IPS-18c (cell line): ENCODE data around the gene AFF1.
"Not testable (repeated sequence)": the region's sequence is repeated elsewhere in the genome, so short reads cannot be mapped to it uniquely, and the experiment has no call there.

Experiments
- H3K4me3 ChIP-seq: 2 replicates; pipeline ENCODE4 v1.7.0; 2013; ENCODE audit warnings: low read depth, mild to moderate bottlenecking, low read length, moderate library complexity; ENCODE audit not compliant: insufficient read depth
- H3K9me3 ChIP-seq: one replicate; pipeline ENCODE4 v1.6.1; 2013; ENCODE audit warnings: mild to moderate bottlenecking, low read length, moderate library complexity; ENCODE audit not compliant: control insufficient read depth, insufficient read depth

Gene AFF1

DNA sequence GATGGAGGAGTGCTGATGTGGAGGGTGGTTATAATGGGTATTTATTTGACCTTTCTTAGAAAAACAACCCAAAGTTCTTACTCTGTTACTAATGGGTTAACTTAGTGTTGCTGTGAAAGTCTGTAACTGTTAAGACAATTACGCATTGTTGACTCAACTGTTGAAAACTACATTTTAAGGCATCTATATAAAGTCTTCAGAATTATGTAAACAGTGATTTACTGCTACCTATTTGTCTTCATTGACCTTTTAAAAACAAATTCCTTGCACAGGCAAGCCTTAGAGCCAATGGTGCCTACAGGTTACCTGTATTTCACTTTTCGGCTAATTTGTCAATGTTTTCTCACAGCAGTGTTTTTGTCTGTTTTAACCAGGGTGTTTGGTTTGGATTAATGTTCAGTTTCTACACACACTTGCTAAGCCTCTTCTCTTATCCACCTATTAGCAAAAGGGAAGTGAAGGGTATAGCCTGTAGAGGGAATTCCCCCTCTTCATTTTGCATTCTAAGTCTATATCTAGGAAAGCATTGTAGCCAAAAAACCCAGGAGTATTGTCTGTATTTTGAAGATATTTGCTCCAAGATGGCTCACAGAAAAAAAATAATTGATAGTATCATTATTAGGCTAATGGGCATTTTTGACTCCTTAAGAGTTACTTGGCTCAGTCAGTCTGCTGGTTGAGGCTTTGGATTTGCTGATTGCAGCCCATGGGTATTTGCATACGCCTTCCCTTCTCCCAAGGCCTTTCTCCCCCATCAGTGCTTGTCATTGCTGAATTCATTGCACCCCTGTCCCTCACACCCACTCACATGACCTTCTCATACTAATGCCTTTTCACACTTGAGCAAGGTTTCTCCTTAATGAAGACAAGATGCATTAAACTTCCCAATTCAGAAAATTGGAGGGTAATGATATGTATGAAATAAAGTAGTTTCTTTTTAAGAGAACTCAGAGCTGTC lies 30.5 kb downstream of the AFF1 start:
- H3K9me3 ChIP-seq = no peaks in the 10 kb centered on the region
- H3K4me3 ChIP-seq = no peak overlapping the region

DNA sequence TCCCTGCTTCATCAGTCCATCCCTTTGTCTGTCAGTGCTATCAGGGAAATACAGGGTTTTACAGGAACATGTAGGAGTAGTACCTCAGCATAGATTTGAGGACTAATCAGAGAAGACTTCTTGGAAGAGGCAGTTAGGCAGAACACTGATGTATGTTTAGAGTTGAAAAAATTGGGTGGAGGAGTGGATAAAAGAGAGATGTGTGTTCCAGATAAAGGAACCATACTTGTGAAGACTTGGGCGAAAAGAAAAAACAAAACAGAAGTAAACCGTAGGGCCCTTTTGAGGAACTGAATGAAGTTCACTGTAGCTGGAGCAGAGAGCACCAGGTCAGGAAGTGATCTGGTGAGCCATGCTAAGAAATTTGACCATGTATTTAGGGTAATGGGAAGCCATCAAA lies 32.3 kb downstream of the AFF1 start:
- H3K4me3 ChIP-seq = no peak overlapping the region
- no peaks in the 10 kb centered on the region for H3K9me3 ChIP-seq

DNA sequence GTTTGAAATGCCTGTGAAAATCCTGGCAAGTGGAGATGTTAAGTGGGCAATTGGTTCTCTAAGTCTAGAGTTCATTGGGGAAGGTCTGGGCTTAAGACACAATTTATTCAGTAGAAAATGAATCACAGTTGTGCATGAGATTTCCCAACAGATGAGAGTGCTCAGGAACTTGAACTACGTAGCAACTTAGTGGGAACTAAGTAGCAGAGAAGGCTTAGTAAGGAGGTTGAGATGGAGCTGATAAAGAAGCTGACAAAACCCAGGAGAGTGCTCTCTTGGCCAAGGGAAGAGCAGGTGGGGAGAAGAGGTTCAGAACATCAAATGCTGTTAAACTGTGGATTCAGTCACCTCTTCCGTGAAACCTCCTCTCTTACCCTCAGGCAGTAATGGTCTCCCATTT lies 33.0 kb downstream of the AFF1 start:
- Histone ChIP-seq H3K4me3 (no peak overlapping the region), H3K9me3 (no peaks in the 10 kb centered on the region)

DNA sequence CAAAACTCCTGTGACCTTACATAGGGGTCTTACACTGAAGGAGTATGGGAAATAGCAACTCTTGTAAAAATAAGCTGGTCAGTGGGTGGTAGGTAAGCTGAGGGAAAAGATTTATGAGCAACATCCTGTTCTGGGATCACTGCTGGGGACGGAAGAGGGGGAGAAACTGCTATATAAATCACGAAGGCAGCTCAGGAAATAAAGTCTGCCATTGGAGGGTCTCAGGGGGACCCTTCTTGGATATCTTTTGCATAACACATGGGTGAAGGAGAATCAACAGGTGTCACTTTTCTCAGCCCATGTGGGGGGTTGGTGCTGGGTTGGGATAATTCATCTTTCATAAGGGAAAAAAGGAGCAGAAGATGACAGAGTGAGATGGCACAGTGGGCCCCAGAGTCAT lies 33.7 kb downstream of the AFF1 start:
- no peaks in the 10 kb centered on the region for H3K9me3 ChIP-seq
- H3K4me3 ChIP-seq = no peak overlapping the region

DNA sequence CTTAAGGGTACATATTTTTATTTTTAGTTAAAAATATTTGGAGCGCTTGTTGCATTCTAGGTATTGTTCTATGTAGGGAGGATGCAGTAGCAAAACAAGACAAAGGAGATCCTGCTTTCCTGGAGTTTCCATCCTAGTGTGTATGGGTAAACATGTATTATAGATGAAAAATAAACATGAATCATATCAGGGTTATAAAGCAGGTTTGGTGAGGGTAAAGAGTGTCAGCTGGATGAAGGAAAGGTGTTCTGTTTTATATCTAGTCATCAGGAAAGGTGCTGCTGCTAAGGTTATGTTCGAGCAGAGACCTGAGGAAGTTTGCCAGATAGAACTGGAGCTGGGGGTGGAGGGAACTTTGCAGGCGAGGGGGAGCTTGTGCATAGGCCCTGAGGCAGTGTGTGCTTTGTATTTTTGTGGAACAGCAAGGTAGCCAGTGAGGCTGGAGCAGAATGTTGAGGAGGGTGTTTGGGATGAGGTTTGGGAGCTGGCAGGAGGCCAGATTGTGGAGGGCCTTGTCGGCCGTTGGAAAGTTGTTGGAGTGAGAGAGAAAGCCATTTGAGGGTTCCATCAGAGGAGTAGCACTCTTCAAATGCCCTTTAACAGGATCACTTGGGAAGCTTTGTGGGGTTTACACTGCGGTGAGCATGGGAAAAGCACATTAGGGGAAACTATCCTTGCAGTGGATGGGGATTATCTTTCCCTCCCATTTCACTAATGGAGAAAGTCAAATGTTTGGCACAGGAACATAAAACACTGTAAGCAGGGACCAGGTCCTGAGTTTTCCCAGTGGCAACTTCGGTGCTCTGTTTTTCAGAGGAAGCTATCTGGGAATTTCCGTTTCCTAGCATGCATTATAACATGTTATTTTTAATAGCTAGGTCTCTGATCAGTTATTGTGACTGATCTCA lies 35.9 kb downstream of the AFF1 start:
- H3K9me3 ChIP-seq = no peaks in the 10 kb centered on the region

DNA sequence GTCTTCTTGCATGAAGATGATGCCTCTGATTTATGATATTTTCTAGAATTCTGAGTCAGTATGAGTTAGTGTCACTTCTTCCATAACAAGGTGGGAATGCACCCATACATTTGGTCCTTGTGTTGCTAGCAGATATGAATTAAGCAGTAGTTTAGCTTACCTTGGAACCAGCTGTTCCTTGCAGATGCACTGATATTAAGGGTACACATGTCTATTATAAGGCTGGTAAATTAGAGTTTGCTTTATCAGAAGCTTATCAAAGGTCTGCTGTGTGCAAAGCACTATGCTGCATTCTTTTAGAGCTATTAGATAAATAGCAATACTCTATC lies 36.5 kb downstream of the AFF1 start:
- Histone ChIP-seq H3K9me3 (no peaks in the 10 kb centered on the region), H3K4me3 (no peak overlapping the region)

More for the DNA sequence above, 35.9 kb downstream of the AFF1 start:
- no peak overlapping the region for H3K4me3 ChIP-seq

DNA sequence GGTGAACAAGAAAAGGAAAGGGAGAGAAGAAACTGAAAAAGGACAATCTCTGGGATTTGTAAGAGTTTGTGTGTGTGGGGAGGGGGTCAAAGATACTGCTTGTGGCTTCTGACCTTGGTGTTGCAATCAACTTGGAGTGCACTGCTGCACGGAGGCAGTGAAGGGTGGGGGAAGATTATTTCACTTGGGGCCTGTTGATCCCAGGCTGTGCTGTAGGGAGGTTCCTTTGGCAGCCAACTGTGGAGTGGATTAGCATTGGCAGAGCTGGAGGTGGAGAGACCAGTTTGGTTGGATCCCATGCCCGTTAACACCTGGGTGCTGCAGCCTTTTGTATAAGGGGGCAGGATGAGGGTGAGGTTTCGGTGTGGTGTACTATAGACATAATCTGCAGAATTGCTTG lies 38.2 kb downstream of the AFF1 start:
- no peaks in the 10 kb centered on the region for H3K9me3 ChIP-seq
- no peak overlapping the region for H3K4me3 ChIP-seq

DNA sequence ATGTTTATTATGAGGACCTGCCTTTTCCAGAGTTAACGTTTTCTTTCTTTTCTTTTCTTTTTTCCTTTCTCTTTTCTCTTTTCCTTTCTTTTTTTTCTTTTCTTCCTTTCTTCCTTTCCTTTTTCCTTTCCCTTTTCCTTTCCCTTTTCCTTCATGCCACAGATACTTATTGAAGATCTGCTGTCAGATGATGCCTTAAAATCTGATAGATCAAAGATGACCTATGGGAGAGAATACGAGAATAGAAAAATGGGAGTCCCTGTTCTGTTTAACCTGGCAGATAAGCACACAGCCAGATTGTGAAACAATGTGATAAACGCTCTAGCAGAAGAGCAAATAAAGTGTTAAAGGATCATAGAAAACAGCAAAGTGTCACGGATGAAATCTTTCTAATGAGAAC lies 38.9 kb downstream of the AFF1 start:
- H3K9me3 ChIP-seq = no peaks in the 10 kb centered on the region
- H3K4me3 ChIP-seq = no peak overlapping the region

DNA sequence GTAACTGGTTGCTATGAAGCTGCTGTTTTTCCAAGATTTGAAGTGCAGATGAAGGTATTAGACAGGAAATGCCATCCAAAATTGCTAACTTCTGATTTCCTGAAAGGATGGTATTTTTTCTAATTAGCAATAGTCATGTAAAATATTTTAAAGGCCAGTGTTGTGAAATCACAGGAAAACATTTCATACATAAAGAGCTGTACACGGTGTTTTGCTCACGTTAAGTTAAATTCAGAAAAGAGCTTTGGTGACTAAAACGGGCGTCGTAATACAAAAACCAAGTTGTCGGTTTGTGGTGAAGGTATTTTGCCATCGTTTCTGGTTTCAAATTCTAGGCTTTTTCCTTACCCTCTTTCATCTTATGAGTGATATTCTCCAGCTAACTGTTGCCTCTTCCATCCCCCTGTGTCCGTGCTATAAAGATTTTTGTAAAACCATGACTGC lies 39.8 kb downstream of the AFF1 start:
- Histone ChIP-seq H3K9me3 (no peaks in the 10 kb centered on the region), H3K4me3 (no peak overlapping the region)

DNA sequence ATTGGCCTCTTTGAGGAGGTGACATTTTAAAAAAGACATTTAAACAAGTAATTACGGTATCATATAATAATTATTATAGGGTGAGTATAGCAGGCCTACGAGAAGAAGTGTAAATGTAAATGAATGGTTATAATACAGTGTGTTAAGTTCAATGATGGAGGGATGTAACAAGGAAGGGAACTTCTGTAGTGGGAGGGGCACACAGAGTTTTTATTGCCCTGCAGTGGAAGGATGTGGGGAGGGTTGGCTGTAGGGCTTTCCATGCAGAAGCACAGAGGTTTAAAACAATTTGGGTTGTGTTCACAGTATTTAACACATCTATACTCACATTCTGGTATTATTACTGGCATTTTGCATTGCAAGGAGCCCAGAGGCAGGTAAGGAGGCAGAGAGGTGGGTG lies 41.1 kb downstream of the AFF1 start:
- Histone ChIP-seq H3K9me3 (no peaks in the 10 kb centered on the region), H3K4me3 (no peak overlapping the region)

DNA sequence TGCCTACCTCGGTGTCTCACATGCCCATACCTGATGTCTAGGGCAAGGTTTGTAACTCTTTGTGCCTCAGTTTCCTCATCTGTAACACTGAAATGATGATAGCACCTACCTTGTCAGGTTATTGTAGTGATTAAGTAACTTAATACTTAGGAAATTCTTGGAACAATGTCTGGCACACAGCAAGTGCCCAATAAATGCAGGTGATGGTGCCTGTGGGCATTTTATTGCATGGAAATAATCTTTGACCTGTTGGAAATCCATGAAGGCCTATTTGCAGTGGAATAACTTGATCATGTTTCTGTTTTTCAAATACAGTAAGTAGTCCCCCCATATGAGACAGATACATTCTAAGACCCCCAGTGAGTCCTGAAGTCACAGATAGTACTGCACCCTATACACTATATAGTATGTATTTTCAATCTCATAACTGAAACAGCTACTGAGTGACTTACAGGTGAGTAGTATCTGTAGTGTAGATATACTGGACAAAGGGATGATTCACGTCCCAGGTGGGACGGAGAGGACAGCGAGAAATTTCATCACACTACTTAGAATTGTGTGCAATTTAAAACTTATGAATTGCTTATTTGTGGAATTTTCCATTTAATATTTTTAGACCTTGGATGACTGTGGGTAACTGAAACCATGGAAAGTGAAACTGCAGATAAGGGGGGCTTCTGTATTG lies 42.1 kb downstream of the AFF1 start:
- Histone ChIP-seq H3K9me3 (no peaks in the 10 kb centered on the region), H3K4me3 (no peak overlapping the region)

DNA sequence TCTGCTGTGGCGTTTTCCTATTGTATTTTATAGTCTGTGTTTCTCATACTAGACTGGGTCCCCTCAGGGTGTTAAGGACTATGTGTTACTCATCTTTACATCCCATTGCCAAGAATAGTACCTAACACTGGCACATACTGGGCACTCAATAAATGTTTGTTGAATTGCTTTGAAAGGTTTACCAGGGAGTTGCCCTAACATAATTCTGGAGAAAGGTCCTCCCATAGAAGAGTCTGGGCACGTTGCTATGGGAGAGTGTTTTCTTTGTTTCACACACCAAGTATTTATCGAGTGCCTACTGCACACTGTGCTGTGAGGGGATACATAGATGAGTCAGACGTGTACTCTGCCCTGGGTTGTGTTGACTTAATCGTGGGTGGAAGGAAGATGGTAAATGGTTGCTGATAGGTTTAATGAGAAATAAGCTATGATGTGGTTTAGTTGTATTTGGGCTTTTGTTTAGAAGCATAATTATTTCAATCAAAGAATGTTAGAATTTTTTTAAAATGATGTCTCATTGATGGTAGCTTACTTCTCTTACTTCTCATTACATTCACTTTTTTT lies 42.9 kb downstream of the AFF1 start:
- H3K4me3 ChIP-seq = no peak overlapping the region
- peaks cover 2% of the 10 kb centered on the region for H3K9me3 ChIP-seq

DNA sequence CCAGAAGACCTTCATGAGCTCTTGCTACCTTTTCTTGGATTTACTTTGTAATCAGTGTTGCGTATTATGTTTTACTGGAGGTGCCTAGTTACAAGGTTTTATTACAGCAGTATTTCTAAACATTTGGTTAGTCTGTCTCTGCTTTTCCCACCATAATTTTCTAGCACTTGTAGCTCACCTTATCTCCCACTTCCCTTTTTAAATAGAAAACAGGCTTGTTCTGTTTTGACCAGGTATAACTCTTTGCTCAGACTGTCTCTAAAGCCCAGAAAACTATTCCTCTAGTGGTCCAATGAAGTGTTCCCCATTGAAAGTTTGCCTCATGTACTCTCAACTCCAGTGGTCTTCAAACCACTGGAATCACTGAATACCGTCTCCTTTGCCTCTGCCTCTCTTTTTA lies 43.9 kb downstream of the AFF1 start:
- H3K9me3 ChIP-seq = peaks cover 2% of the 10 kb centered on the region
- no peak overlapping the region for H3K4me3 ChIP-seq

DNA sequence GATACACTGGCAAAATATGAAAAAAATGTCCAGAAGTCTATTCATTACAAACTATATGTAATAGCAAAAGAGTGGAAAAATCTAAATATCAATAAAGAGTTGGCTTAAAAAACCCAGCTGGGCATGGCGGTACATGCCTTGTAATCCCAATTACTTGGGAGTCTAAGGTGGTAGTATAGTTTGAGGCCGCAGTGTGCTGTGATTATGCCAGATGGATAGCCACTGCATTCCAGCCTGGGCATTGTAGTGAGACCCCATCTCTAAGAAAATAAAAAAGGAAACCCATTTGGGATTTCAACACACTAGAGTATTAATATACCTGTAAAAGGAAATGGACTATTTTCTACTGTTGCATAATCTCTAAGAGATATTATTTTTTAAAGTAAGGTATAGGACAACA lies 45.4 kb downstream of the AFF1 start:
- H3K9me3 ChIP-seq = peaks cover 2% of the 10 kb centered on the region
- H3K4me3 ChIP-seq = no peak overlapping the region

DNA sequence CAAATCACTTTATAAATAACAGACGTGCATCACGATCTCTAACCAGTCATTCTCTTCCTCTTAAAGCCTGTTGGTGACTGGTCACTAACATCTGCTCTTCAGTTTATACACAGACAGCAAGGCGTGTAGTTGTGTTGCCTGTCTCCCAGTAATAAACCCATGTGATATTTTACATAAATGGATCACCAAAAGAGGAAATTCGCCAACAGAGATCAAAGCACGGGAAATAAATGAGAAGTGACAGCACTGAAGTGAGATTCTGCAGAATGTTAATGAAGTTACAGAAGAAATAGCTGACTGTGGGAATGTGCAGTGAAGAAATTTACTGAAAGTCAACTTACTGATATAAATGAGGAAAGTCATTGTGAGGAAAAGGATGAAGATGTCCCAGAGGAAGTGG lies 47.0 kb downstream of the AFF1 start:
- peaks cover 2% of the 10 kb centered on the region for H3K9me3 ChIP-seq
- no peak overlapping the region for H3K4me3 ChIP-seq

DNA sequence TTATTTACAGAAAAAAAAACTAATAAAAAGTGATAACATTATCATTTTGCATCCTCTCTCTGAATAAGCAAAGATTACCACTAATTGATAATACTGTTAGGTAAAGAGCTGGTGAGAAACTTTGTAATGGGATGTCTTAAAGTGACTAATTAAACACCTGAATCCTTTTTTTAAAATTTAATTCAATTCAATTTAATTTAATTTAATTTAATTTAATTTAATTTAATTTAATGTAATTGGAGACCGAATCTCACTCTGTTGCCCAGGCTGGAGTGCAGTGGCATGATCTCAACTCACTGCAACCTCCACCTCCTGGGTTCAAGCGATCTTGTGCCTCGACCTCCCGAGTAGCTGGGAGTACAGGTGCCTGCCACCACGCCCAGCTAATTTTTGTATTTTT lies 51.0 kb downstream of the AFF1 start:
- H3K9me3 ChIP-seq = not testable (repeated sequence)

DNA sequence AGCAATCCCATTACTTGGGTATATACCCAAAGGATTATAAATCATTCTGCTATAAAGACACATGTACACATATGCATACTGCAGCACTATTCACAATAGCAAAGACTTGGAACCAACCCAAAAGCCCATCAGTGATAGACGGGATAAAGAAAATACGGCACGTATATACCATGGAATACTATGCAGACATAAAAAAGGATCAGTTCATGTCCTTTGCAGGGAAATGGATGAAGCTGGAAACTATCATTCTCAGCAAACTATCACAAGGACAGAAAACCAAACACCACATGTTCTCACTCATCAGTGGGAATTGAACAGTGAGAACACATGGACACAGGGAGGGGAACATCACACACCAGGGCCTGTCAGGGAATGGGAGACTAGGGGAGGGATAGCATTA lies 54.8 kb downstream of the AFF1 start:
- not testable (repeated sequence) for H3K9me3 ChIP-seq, H3K4me3 ChIP-seq

More for the DNA sequence above, 51.0 kb downstream of the AFF1 start:
- H3K4me3 ChIP-seq = not testable (repeated sequence)
